OCI-LY7 (cell line): ENCODE results near the gene TFCP2L1.

Experiments used
- EZH2phosphoT487 ChIP-seq: fragments of 200-600 bp; sonication (generic); IDR thresholded peaks from 2 replicates; pipeline ENCODE4 v1.6.1; 2018; ENCODE audit warnings: low read depth, borderline replicate concordance, mild to moderate bottlenecking, mixed run types, antibody characterized with exemption, low read length, moderate library complexity, mixed read lengths
- TF ChIP-seq, protein P1 (sequence below): fragments of 200-600 bp; sonication (generic); conservative IDR thresholded peaks from 2 replicates; pipeline ENCODE4 v1.5.1; 2014; ENCODE audit warnings: mild to moderate bottlenecking, antibody characterized with exemption, low read length, moderate library complexity, mixed read lengths

GRCh38 chr2:121210691-121211090 is 74.3 kb downstream of the TFCP2L1 start:
- TF ChIP-seq, protein P1, sequence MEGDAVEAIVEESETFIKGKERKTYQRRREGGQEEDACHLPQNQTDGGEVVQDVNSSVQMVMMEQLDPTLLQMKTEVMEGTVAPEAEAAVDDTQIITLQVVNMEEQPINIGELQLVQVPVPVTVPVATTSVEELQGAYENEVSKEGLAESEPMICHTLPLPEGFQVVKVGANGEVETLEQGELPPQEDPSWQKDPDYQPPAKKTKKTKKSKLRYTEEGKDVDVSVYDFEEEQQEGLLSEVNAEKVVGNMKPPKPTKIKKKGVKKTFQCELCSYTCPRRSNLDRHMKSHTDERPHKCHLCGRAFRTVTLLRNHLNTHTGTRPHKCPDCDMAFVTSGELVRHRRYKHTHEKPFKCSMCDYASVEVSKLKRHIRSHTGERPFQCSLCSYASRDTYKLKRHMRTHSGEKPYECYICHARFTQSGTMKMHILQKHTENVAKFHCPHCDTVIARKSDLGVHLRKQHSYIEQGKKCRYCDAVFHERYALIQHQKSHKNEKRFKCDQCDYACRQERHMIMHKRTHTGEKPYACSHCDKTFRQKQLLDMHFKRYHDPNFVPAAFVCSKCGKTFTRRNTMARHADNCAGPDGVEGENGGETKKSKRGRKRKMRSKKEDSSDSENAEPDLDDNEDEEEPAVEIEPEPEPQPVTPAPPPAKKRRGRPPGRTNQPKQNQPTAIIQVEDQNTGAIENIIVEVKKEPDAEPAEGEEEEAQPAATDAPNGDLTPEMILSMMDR: no peak
- TF ChIP-seq EZH2phosphoT487: no peak
